ENCODE measurements around the gene ALKBH3.

- TF ChIP-seq POLR2AphosphoS5 (IDR thresholded peaks at IDR 0.05; ENCODE audit: insufficient read depth, low read depth, low read length) = no peak
- TF ChIP-seq POLR2A (IDR thresholded peaks at IDR 0.05; ENCODE audit: low read depth, low read length) = no peak
- no peak for TF ChIP-seq CTCF (IDR thresholded peaks at IDR 0.05; ENCODE audit: extremely low read depth in 1 of 2, insufficient read depth in 1 of 2, low read depth in 1 of 2, low read length in 2 of 2)
These were observed 6.6 kb upstream of the ALKBH3 start for GRCh38 chr11:43874078-43874477.

All from endothelial cell of umbilical vein (primary cell).